Osteoblast (primary cell): ENCODE measurements around the gene SLC7A1. TPM values are rescaled to one million over a fixed set of nuclear protein-coding genes. Genes with fewer than 3 reads are reported as not detected.

Source experiments
- DNase-seq: peaks from one replicate; pipeline ENCODE4 v3.0.0; 2011; ENCODE audit warnings: low spot score, mixed read lengths; ENCODE audit not compliant: insufficient read length; ENCODE audit errors: missing footprints
- H2AFZ ChIP-seq: 2 replicates; pipeline ENCODE4 v1.6.0; 2011; ENCODE audit warnings: mild to moderate bottlenecking, low read length
- H3K27ac ChIP-seq: 2 replicates; pipeline ENCODE4 v1.5.1; 2011; ENCODE audit warnings: mild to moderate bottlenecking, low read depth, low read length, moderate library complexity
- H3K27me3 ChIP-seq: 2 replicates; pipeline ENCODE4 v1.6.0; 2012; ENCODE audit warnings: mild to moderate bottlenecking, control low read depth, inconsistent platforms, low read length, moderate library complexity; ENCODE audit not compliant: insufficient read depth
- H3K36me3 ChIP-seq: 2 replicates; pipeline ENCODE4 v1.5.1; 2011; ENCODE audit warnings: mild to moderate bottlenecking, low read length, control low read depth, moderate library complexity; ENCODE audit not compliant: insufficient read depth
- H3K4me1 ChIP-seq: 2 replicates; pipeline ENCODE4 v1.5.1; 2011; ENCODE audit warnings: mild to moderate bottlenecking, low read length, control low read depth, moderate library complexity; ENCODE audit not compliant: insufficient read depth
- H3K4me2 ChIP-seq: 2 replicates; pipeline ENCODE4 v1.6.0; 2011; ENCODE audit warnings: mild to moderate bottlenecking, low read length; ENCODE audit not compliant: insufficient read depth
- H3K4me3 ChIP-seq: fragments of 200-600 bp; sonication (generic); 3 replicates; pipeline ENCODE4 v1.5.1; 2012; ENCODE audit warnings: mild to moderate bottlenecking, low read length, inconsistent platforms; ENCODE audit not compliant: insufficient read depth
- H3K79me2 ChIP-seq: 2 replicates; pipeline ENCODE4 v1.6.0; 2012; ENCODE audit warnings: mild to moderate bottlenecking, low read length, control low read depth, inconsistent platforms; ENCODE audit not compliant: insufficient read depth
- H3K9me3 ChIP-seq: 2 replicates; pipeline ENCODE4 v1.5.1; 2011; ENCODE audit warnings: low read depth, low read length, control low read depth
- H4K20me1 ChIP-seq: 2 replicates; pipeline ENCODE4 v1.6.0; 2012; ENCODE audit warnings: mild to moderate bottlenecking, low read length, control low read depth; ENCODE audit not compliant: insufficient read depth
- CTCF ChIP-seq: IDR thresholded peaks from 2 replicates; pipeline ENCODE4 v1.5.1; 2011; ENCODE audit warnings: mild to moderate bottlenecking, low read depth, low read length, moderate library complexity; ENCODE audit errors: extremely low read depth
- total RNA-seq: library from RNA; depleted of rRNA; stranded (reverse); fragments of >200 nt; gene quantifications from 2 replicates; pipeline ENCODE4 v1.2.3, GENCODE V29; 2012

The SLC7A1 gene
- total RNA-seq, 1 donor = 25.7 TPM

GRCh38 chr13:29562786-29563438 lies 32.6 kb downstream of the SLC7A1 start:
- no peak for TF ChIP-seq CTCF
- DNase-seq = no peak
- H2AFZ ChIP-seq = no peak overlapping the region
- H3K4me1 ChIP-seq = peaks cover 16% of the 10 kb centered on the region
- H3K27me3 ChIP-seq = no peaks in the 10 kb centered on the region
- H3K36me3 ChIP-seq = no peaks in the 10 kb centered on the region
- peak overlapping the region; percentile 9 for H3K27ac ChIP-seq
- H3K4me3 ChIP-seq = no peak overlapping the region
- no peaks in the 10 kb centered on the region for H3K9me3 ChIP-seq
- peaks cover 77% of the 10 kb centered on the region for H3K79me2 ChIP-seq
- H3K4me2 ChIP-seq = no peak overlapping the region
- peaks cover 50% of the 10 kb centered on the region for H4K20me1 ChIP-seq

GRCh38 chr13:29561918-29562317 lies 33.6 kb downstream of the SLC7A1 start:
- peaks cover 16% of the 10 kb centered on the region for H3K4me1 ChIP-seq
- H3K36me3 ChIP-seq = no peaks in the 10 kb centered on the region
- no peak for DNase-seq
- no peak overlapping the region for H3K4me3 ChIP-seq
- no peak overlapping the region for H2AFZ ChIP-seq
- no peaks in the 10 kb centered on the region for H3K27me3 ChIP-seq
- H3K79me2 ChIP-seq = peaks cover 75% of the 10 kb centered on the region
- peaks cover 50% of the 10 kb centered on the region for H4K20me1 ChIP-seq
- H3K27ac ChIP-seq = no peak overlapping the region
- no peak overlapping the region for H3K4me2 ChIP-seq
- H3K9me3 ChIP-seq = no peaks in the 10 kb centered on the region
- TF ChIP-seq CTCF = no peak

GRCh38 chr13:29556742-29557141 lies 38.7 kb downstream of the SLC7A1 start:
- Histone ChIP-seq H3K4me1 (no peaks in the 10 kb centered on the region), H3K27ac (no peak overlapping the region), H3K9me3 (no peaks in the 10 kb centered on the region), H4K20me1 (peaks cover 18% of the 10 kb centered on the region), H3K4me2 (no peak overlapping the region), H3K79me2 (peaks cover 73% of the 10 kb centered on the region), H3K36me3 (peaks cover 15% of the 10 kb centered on the region), H3K4me3 (no peak overlapping the region), H2AFZ (no peak overlapping the region), H3K27me3 (no peaks in the 10 kb centered on the region)
- no peak for TF ChIP-seq CTCF
- DNase-seq = no peak

- DNase-seq = no peak
- TF ChIP-seq CTCF = no peak
- H4K20me1 ChIP-seq = peaks cover 19% of the 10 kb centered on the region
- H3K36me3 ChIP-seq = peaks cover 48% of the 10 kb centered on the region
- H2AFZ ChIP-seq = no peak overlapping the region
- peaks cover 7% of the 10 kb centered on the region for H3K4me1 ChIP-seq
- no peak overlapping the region for H3K27ac ChIP-seq
- no peaks in the 10 kb centered on the region for H3K27me3 ChIP-seq
- no peak overlapping the region for H3K4me2 ChIP-seq
- H3K79me2 ChIP-seq = peaks cover 98% of the 10 kb centered on the region
- H3K9me3 ChIP-seq = no peaks in the 10 kb centered on the region
- no peak overlapping the region for H3K4me3 ChIP-seq
These were observed 44.3 kb downstream of the SLC7A1 start for GRCh38 chr13:29551214-29551613.
